HepG2 (cell line): ENCODE data around the gene PSMC3IP. TPM values are rescaled to one million over a fixed set of nuclear protein-coding genes. Genes with fewer than 3 reads are reported as not detected.

Source experiments
- ASH2L ChIP-seq: fragments of 300-600, 200-600 bp; sonication (generic); IDR thresholded peaks from 2 replicates; pipeline ENCODE4 v1.7.0; 2017; ENCODE audit warnings: low read depth, mild to moderate bottlenecking, moderate library complexity, mixed read lengths, low read length; ENCODE audit not compliant: insufficient read length
- KAT2B ChIP-seq: fragments of 150-350 bp; IDR thresholded peaks from 2 replicates; pipeline ENCODE4 v1.6.1; 2014; ENCODE audit warnings: low read depth, low read length, borderline replicate concordance
- KDM5B ChIP-seq: sonication (generic); formaldehyde crosslinking; IDR thresholded peaks from 2 replicates; pipeline ENCODE4 v1.4.0; 2020; ENCODE audit warnings: missing genetic modification reagents, mild to moderate bottlenecking, borderline replicate concordance
- KDM6A ChIP-seq: IDR thresholded peaks from 2 replicates; pipeline ENCODE4 v1.6.1; 2016; ENCODE audit warnings: low read depth
- NFIC ChIP-seq: IDR thresholded peaks from 2 replicates; pipeline ENCODE4 v1.6.1; 2012; ENCODE audit warnings: mild to moderate bottlenecking, low read length, inconsistent platforms
- NFYC ChIP-seq: IDR thresholded peaks from 2 replicates; pipeline ENCODE4 v1.6.1; 2016; ENCODE audit warnings: missing genetic modification reagents, missing compliant biosample characterization
- RAD51 ChIP-seq: fragments of 450-650 bp; IDR thresholded peaks from 2 replicates; pipeline ENCODE4 v1.6.1; 2016; ENCODE audit warnings: borderline replicate concordance
- RXRA ChIP-seq: sonication (generic); formaldehyde crosslinking; IDR thresholded peaks from 2 replicates; pipeline ENCODE4 v1.5.1; 2020; ENCODE audit warnings: missing genetic modification reagents
- RXRB ChIP-seq: IDR thresholded peaks from 2 replicates; pipeline ENCODE4 v1.6.1; 2016; ENCODE audit warnings: borderline replicate concordance, missing genetic modification reagents, missing compliant biosample characterization
- SMYD3 ChIP-seq: sonication (generic); formaldehyde crosslinking; IDR thresholded peaks from 2 replicates; pipeline ENCODE4 v1.8.1; 2023; ENCODE audit warnings: mild to moderate bottlenecking, missing genetic modification reagents
- SNRNP70 ChIP-seq: fragments of 200-400 bp; formaldehyde crosslinking; IDR thresholded peaks from 2 replicates; pipeline ENCODE4 v1.6.1; 2017; ENCODE audit warnings: mild to moderate bottlenecking, low read depth, low read length, moderate library complexity
- TAF15 ChIP-seq: fragments of 200-400 bp; formaldehyde crosslinking; IDR thresholded peaks from one replicate; pipeline ENCODE4 v1.6.1; 2018; ENCODE audit warnings: mild to moderate bottlenecking, low read depth, low read length; ENCODE audit not compliant: poor library complexity, severe bottlenecking
- ZFP36 ChIP-seq: fragments of 150-350 bp; IDR thresholded peaks from 2 replicates; pipeline ENCODE4 v1.6.1; 2018; ENCODE audit warnings: borderline replicate concordance, low read length, low read depth; ENCODE audit not compliant: partially characterized antibody
- ZNF619 ChIP-seq: sonication (generic); formaldehyde crosslinking; IDR thresholded peaks from 2 replicates; pipeline ENCODE4 v1.4.0; 2020; ENCODE audit warnings: mild to moderate bottlenecking, missing genetic modification reagents
- ZNF746 ChIP-seq: sonication (generic); formaldehyde crosslinking; IDR thresholded peaks from 2 replicates; pipeline ENCODE4 v1.8.0; 2022; ENCODE audit warnings: mild to moderate bottlenecking, missing genetic modification reagents
- ZNF749 ChIP-seq: sonication (generic); formaldehyde crosslinking; IDR thresholded peaks from 2 replicates; pipeline ENCODE4 v1.8.0; 2022; ENCODE audit warnings: mild to moderate bottlenecking, missing genetic modification reagents, moderate library complexity, borderline replicate concordance
- ZNF773 ChIP-seq: sonication (generic); formaldehyde crosslinking; IDR thresholded peaks from 2 replicates; pipeline ENCODE4 v1.4.0; 2020; ENCODE audit warnings: missing genetic modification reagents, borderline replicate concordance
- ZNF790 ChIP-seq: sonication (generic); formaldehyde crosslinking; IDR thresholded peaks from 2 replicates; pipeline ENCODE4 v1.8.0; 2022; ENCODE audit warnings: missing genetic modification reagents, mild to moderate bottlenecking, borderline replicate concordance
- ZSCAN30 ChIP-seq: sonication (generic); formaldehyde crosslinking; IDR thresholded peaks from 2 replicates; pipeline ENCODE4 v1.5.0; 2020; ENCODE audit warnings: mild to moderate bottlenecking, missing genetic modification reagents
- polyA plus RNA-seq, 8 experiments: library from polyadenylated mRNA; depleted of rRNA in 3 of 8; stranded (reverse) in 7 of 8; unstranded in 1 of 8; fragments of >200 nt; fragmentation: Illumina TruSeq in 4 of 8; extraction: Trizol in 4 of 8; gene quantifications; 2 replicates each; pipeline versions ENCODE4 v1.2.1 to v1.2.3, GENCODE V29; 2011 to 2016; ENCODE audit warnings: low read depth in 4 of 8, missing spikeins in 1 of 8, mixed read lengths in 1 of 8; ENCODE audit not compliant: insufficient read depth in 1 of 8
- total RNA-seq, 5 experiments: library from RNA; depleted of rRNA; stranded (reverse); fragments of >200 nt; fragmentation: Illumina TruSeq; extraction: Trizol; gene quantifications; 2 replicates each; pipeline ENCODE4 v1.2.3, GENCODE V29; 2016; ENCODE audit warnings: low read depth in 1 of 5
- TF ChIP-seq, protein P1 (sequence below): sonication (generic); formaldehyde crosslinking; IDR thresholded peaks from 2 replicates; pipeline ENCODE4 v1.4.0; 2020; ENCODE audit warnings: missing genetic modification reagents, mild to moderate bottlenecking, borderline replicate concordance
- TF ChIP-seq, protein P2 (sequence below): sonication (generic); formaldehyde crosslinking; IDR thresholded peaks from 2 replicates; pipeline ENCODE4 v1.5.0; 2020; ENCODE audit warnings: mild to moderate bottlenecking, missing genetic modification reagents, borderline replicate concordance

PSMC3IP gene
- total and polyA plus RNA-seq, 2 of the 13 experiments (the other 11 are each of a cell fraction or from before 2014, with no cell fraction given) = 6.5 to 22.4 TPM

DNA sequence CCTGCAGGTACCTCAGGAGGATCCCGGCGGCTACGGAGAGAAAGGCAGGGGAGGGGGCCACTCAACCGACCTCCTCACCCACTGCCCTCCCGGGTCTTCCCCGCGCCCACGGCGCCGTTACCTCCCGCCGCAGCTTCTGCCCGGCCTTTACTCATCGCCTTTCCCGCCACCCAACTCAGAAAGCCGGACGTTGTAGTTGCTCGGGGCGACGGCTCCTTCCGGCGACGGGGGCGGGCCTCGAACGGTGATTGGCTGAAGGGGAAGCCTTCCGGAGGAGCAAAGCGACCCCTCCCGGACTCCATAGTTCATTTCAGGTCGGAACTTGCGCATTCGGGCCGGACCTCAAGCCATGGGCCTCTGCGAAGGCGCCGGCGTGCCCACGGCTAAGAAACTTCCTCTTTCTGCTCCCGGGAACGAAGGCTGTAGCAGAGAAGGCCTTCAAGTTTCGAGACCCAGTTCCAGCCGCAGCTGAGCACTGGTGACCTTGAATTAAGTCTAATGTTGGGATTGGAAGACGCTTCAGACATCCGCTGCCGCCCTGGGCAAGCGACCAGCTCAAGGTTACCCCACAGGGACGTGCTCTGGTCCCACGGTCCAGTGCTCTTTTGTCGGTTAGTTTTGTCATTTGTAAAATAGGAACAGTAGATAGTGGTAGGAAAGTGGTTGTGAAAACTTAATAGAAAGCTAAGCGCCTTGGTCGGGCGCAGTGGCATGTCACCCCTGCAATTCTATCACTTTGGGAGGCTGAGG is at the start of gene PSMC3IP (continued):
- TF ChIP-seq ZNF749 (CRISPR knock-in tag) = peak; percentile 92; the same call in 1 of the 2 replicates
- peak; percentile 80; the same call in 1 of the 2 replicates for TF ChIP-seq ZNF790
- TF ChIP-seq, protein P1, sequence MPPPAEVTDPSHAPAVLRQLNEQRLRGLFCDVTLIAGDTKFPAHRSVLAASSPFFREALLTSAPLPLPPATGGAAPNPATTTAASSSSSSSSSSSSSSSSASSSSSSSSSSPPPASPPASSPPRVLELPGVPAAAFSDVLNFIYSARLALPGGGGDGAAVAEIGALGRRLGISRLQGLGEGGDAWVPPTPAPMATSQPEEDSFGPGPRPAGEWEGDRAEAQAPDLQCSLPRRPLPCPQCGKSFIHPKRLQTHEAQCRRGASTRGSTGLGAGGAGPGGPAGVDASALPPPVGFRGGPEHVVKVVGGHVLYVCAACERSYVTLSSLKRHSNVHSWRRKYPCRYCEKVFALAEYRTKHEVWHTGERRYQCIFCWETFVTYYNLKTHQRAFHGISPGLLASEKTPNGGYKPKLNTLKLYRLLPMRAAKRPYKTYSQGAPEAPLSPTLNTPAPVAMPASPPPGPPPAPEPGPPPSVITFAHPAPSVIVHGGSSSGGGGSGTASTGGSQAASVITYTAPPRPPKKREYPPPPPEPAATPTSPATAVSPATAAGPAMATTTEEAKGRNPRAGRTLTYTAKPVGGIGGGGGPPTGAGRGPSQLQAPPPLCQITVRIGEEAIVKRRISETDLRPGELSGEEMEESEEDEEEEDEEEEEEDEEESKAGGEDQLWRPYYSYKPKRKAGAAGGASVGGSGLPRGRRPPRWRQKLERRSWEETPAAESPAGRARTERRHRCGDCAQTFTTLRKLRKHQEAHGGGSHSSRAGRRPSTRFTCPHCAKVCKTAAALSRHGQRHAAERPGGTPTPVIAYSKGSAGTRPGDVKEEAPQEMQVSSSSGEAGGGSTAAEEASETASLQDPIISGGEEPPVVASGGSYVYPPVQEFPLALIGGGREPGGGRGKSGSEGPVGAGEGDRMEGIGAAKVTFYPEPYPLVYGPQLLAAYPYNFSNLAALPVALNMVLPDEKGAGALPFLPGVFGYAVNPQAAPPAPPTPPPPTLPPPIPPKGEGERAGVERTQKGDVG (CRISPR knock-in tag) = peak; percentile 80; the same call in 1 of the 2 replicates
- TF ChIP-seq RXRB (CRISPR knock-in tag) = peak; percentile 95
- peak; percentile 10 for TF ChIP-seq ZNF746 (CRISPR knock-in tag)
- peak; percentile 72 for TF ChIP-seq ASH2L
- TF ChIP-seq NFYC (CRISPR knock-in tag) = peak; percentile 95
- peak; percentile 85 for TF ChIP-seq KDM5B
- no peak for TF ChIP-seq KAT2B
- no peak for TF ChIP-seq RAD51
- TF ChIP-seq TAF15 = peak; percentile 99
- TF ChIP-seq NFIC = no peak; the same call in 1 of the 2 replicates
- TF ChIP-seq SMYD3 = peak; percentile 77; the same call in 1 of the 2 replicates
- TF ChIP-seq ZSCAN30 = peak; percentile 65; the same call in 1 of the 2 replicates
- no peak for TF ChIP-seq KDM6A (CRISPR knock-in tag)
- TF ChIP-seq, protein P2, sequence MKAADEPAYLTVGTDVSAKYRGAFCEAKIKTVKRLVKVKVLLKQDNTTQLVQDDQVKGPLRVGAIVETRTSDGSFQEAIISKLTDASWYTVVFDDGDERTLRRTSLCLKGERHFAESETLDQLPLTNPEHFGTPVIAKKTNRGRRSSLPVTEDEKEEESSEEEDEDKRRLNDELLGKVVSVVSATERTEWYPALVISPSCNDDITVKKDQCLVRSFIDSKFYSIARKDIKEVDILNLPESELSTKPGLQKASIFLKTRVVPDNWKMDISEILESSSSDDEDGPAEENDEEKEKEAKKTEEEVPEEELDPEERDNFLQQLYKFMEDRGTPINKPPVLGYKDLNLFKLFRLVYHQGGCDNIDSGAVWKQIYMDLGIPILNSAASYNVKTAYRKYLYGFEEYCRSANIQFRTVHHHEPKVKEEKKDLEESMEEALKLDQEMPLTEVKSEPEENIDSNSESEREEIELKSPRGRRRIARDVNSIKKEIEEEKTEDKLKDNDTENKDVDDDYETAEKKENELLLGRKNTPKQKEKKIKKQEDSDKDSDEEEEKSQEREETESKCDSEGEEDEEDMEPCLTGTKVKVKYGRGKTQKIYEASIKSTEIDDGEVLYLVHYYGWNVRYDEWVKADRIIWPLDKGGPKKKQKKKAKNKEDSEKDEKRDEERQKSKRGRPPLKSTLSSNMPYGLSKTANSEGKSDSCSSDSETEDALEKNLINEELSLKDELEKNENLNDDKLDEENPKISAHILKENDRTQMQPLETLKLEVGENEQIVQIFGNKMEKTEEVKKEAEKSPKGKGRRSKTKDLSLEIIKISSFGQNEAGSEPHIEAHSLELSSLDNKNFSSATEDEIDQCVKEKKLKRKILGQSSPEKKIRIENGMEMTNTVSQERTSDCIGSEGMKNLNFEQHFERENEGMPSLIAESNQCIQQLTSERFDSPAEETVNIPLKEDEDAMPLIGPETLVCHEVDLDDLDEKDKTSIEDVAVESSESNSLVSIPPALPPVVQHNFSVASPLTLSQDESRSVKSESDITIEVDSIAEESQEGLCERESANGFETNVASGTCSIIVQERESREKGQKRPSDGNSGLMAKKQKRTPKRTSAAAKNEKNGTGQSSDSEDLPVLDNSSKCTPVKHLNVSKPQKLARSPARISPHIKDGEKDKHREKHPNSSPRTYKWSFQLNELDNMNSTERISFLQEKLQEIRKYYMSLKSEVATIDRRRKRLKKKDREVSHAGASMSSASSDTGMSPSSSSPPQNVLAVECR = peak; percentile 99
- TF ChIP-seq ZNF619 (CRISPR knock-in tag) = peak; percentile 16; the same call in 1 of the 2 replicates
- TF ChIP-seq RXRA (CRISPR knock-in tag) = peak; percentile 99
- TF ChIP-seq ZNF773 (CRISPR knock-in tag) = peak; percentile 45; the same call in 1 of the 2 replicates
- no peak for TF ChIP-seq SNRNP70
- TF ChIP-seq ZFP36 = no peak
